IMR-90 (cell line): ENCODE measurements around the gene COQ4. TPM values are rescaled to one million over a fixed set of nuclear protein-coding genes. Genes with fewer than 3 reads are reported as not detected.

Experiments
- ATAC-seq: fragments of 200-7000 bp; cut with Tn5 transposase; 2 replicates; pipeline ENCODE4 v1.9.1; 2020; ENCODE audit warnings: low read depth, mild to moderate bottlenecking, moderate library complexity
- BruUV-seq: library from RNA; stranded (reverse); fragments of 400-500 nt; replicated peaks from 2 replicates; lab custom pipeline; 2021; lab: Mats Ljungman, UMichigan
- CTCF ChIA-PET: fragments of 300-600 bp; formaldehyde crosslinking; extraction: SDS; loops from one replicate; lab custom pipeline; 2021; ENCODE audit warnings: antibody characterized with exemption; lab: Yijun Ruan, JAX
- POLR2A ChIA-PET: fragments of 300-600 bp; sonication (Branson Sonifier 250); formaldehyde crosslinking; loops from one replicate; lab custom pipeline; 2022; ENCODE audit warnings: antibody characterized with exemption; ENCODE audit not compliant: unreplicated experiment; lab: Charles Lee
- DNase-seq: peaks from one replicate; pipeline ENCODE4 v3.0.0; 2013
- H2AFZ ChIP-seq: replicated peaks from 2 replicates; pipeline ENCODE3; 2013; ENCODE audit warnings: low read length, mild to moderate bottlenecking; ENCODE audit not compliant: poor library complexity
- H2AK5ac ChIP-seq: 2 replicates; pipeline ENCODE4 v1.6.1; 2013; ENCODE audit warnings: low read depth, low read length, inconsistent platforms
- H2AK9ac ChIP-seq: replicated peaks from 2 replicates; pipeline ENCODE3; 2013; ENCODE audit warnings: mild to moderate bottlenecking, low read depth, low read length, moderate library complexity; ENCODE audit not compliant: poor library complexity
- H2BK120ac ChIP-seq: 2 replicates; pipeline ENCODE4 v1.6.1; 2013; ENCODE audit warnings: low read depth, low read length, inconsistent platforms
- H2BK15ac ChIP-seq: 3 replicates; pipeline ENCODE4 v1.6.1; 2013; ENCODE audit warnings: low read depth, low read length, inconsistent platforms
- H2BK20ac ChIP-seq: 2 replicates; pipeline ENCODE4 v1.6.1; 2013; ENCODE audit warnings: low read depth, mild to moderate bottlenecking, inconsistent platforms, low read length, moderate library complexity
- H2BK5ac ChIP-seq: 2 replicates; pipeline ENCODE4 v1.6.1; 2013; ENCODE audit warnings: mild to moderate bottlenecking, low read depth, low read length, inconsistent platforms; ENCODE audit not compliant: poor library complexity, severe bottlenecking
- H3K14ac ChIP-seq: replicated peaks from 2 replicates; pipeline ENCODE4 v1.6.1; 2013; ENCODE audit warnings: low read depth, low read length, inconsistent platforms
- H3K18ac ChIP-seq: 2 replicates; pipeline ENCODE4 v1.6.1; 2013; ENCODE audit warnings: low read depth, low read length, control low read depth
- H3K23ac ChIP-seq: 2 replicates; pipeline ENCODE4 v1.6.1; 2013; ENCODE audit warnings: low read depth, low read length, inconsistent platforms
- H3K27ac ChIP-seq: 2 replicates; pipeline ENCODE4 v1.5.1; 2013; ENCODE audit warnings: mild to moderate bottlenecking, control low read depth, low read length; ENCODE audit not compliant: insufficient read depth
- H3K27me3 ChIP-seq: 2 replicates; pipeline ENCODE4 v1.6.1; 2013; ENCODE audit warnings: low read length; ENCODE audit not compliant: control insufficient read depth, insufficient read depth
- H3K36me3 ChIP-seq: 2 replicates; pipeline ENCODE4 v1.6.1; 2013; ENCODE audit warnings: low read length, mixed read lengths; ENCODE audit not compliant: control insufficient read depth, insufficient read depth
- H3K4ac ChIP-seq: 2 replicates; pipeline ENCODE4 v1.6.1; 2013; ENCODE audit warnings: low read depth, low read length, inconsistent platforms
- H3K4me1 ChIP-seq: 2 replicates; pipeline ENCODE4 v1.6.1; 2013; ENCODE audit warnings: low read length, mixed read lengths; ENCODE audit not compliant: control insufficient read depth, insufficient read depth
- H3K4me2 ChIP-seq: 2 replicates; pipeline ENCODE4 v1.6.1; 2013; ENCODE audit warnings: low read depth, mild to moderate bottlenecking, control low read depth, low read length, moderate library complexity
- H3K4me3 ChIP-seq: 2 replicates; pipeline ENCODE4 v1.5.1; 2013; ENCODE audit warnings: low read depth, mild to moderate bottlenecking, control low read depth, low read length, moderate library complexity; ENCODE audit not compliant: insufficient read depth
- H3K56ac ChIP-seq: 2 replicates; pipeline ENCODE4 v1.6.1; 2013; ENCODE audit warnings: low read length, inconsistent platforms; ENCODE audit not compliant: insufficient read depth; ENCODE audit errors: extremely low read depth
- H3K79me1 ChIP-seq, 2 experiments: 2 replicates each; pipeline ENCODE4 v1.6.1; 2013; ENCODE audit warnings: low read length in 2 of 2, inconsistent platforms in 1 of 2, low read depth in 1 of 2
- H3K9ac ChIP-seq: 2 replicates; pipeline ENCODE4 v1.6.1; 2013; ENCODE audit warnings: low read depth, low read length, control low read depth
- H3K9me1 ChIP-seq: 2 replicates; pipeline ENCODE4 v1.6.1; 2013; ENCODE audit warnings: low read length, inconsistent platforms; ENCODE audit not compliant: insufficient read depth
- H3K9me3 ChIP-seq: 2 replicates; pipeline ENCODE4 v1.6.1; 2013; ENCODE audit warnings: low read length; ENCODE audit not compliant: control insufficient read depth, insufficient read depth
- H4K20me1 ChIP-seq: 2 replicates; pipeline ENCODE4 v1.6.1; 2013; ENCODE audit warnings: low read length, inconsistent platforms; ENCODE audit not compliant: insufficient read depth
- H4K5ac ChIP-seq: 2 replicates; pipeline ENCODE4 v1.6.1; 2013; ENCODE audit warnings: mild to moderate bottlenecking, low read depth, low read length, control low read depth
- H4K8ac ChIP-seq, 2 experiments: 2 replicates each; pipeline ENCODE4 v1.6.1; 2013; ENCODE audit warnings: low read depth in 2 of 2, low read length in 2 of 2, control low read depth in 1 of 2, inconsistent platforms in 1 of 2
- H4K91ac ChIP-seq: 2 replicates; pipeline ENCODE4 v1.6.1; 2013; ENCODE audit warnings: low read depth, low read length, inconsistent platforms; ENCODE audit not compliant: insufficient read depth
- BHLHE40 ChIP-seq: fragments of 150-350 bp; IDR thresholded peaks from 2 replicates; pipeline ENCODE4 v1.6.1; 2016; ENCODE audit warnings: mild to moderate bottlenecking, low read depth, low read length
- CEBPB ChIP-seq: IDR thresholded peaks from 2 replicates; pipeline ENCODE4 v1.6.1; 2012; ENCODE audit warnings: low read depth, low read length, improper control_type of control experiment
- CHD1 ChIP-seq: IDR thresholded peaks from 2 replicates; pipeline ENCODE4 v1.6.1; 2012; ENCODE audit warnings: low read depth, low read length, improper control_type of control experiment
- CTCF ChIP-seq: conservative IDR thresholded peaks from 2 replicates; pipeline ENCODE4 v1.5.1; 2012; ENCODE audit warnings: mild to moderate bottlenecking, low read depth, low read length, improper control_type of control experiment
- ELK1 ChIP-seq: fragments of 150-350 bp; IDR thresholded peaks from 2 replicates; pipeline ENCODE4 v1.6.1; 2016; ENCODE audit warnings: low read depth, mild to moderate bottlenecking, low read length, moderate library complexity, borderline replicate concordance
- FOS ChIP-seq: fragments of 150-350 bp; IDR thresholded peaks from 2 replicates; pipeline ENCODE4 v1.6.1; 2016; ENCODE audit warnings: low read depth, low read length
- MAFK ChIP-seq: IDR thresholded peaks from 2 replicates; pipeline ENCODE4 v1.6.1; 2012; ENCODE audit warnings: low read depth, low read length, improper control_type of control experiment
- MAZ ChIP-seq: IDR thresholded peaks from 2 replicates; pipeline ENCODE4 v1.6.1; 2012; ENCODE audit warnings: low read depth, mild to moderate bottlenecking, low read length, improper control_type of control experiment, moderate library complexity, borderline replicate concordance
- MXI1 ChIP-seq: IDR thresholded peaks from 2 replicates; pipeline ENCODE4 v1.6.1; 2012; ENCODE audit warnings: low read depth, mild to moderate bottlenecking, low read length, moderate library complexity, borderline replicate concordance
- NFE2L2 ChIP-seq: fragments of 150-350 bp; IDR thresholded peaks from 2 replicates; pipeline ENCODE4 v1.6.1; 2016; ENCODE audit warnings: low read depth, mild to moderate bottlenecking, low read length
- RAD21 ChIP-seq: IDR thresholded peaks from 2 replicates; pipeline ENCODE4 v1.6.1; 2012; ENCODE audit warnings: low read length, improper control_type of control experiment
- RCOR1 ChIP-seq: IDR thresholded peaks from 2 replicates; pipeline ENCODE4 v1.6.1; 2012; ENCODE audit warnings: mild to moderate bottlenecking, low read length, improper control_type of control experiment; ENCODE audit not compliant: insufficient replicate concordance
- RFX5 ChIP-seq: IDR thresholded peaks from 2 replicates; pipeline ENCODE4 v1.8.0; 2012; ENCODE audit warnings: low read depth, mild to moderate bottlenecking, low read length, moderate library complexity
- WGBS, 2 experiments: methylation state at CpG; one replicate each; pipeline versions ENCODE4 v1.1.5 to v1.1.7; 2013; ENCODE audit warnings: missing lambda C conversion rate in 2 of 2; ENCODE audit not compliant: insufficient read length in 1 of 2; ENCODE audit errors: extremely low coverage in 2 of 2; 5-methylcytosine and 5-hydroxymethylcytosine counted together
- dilution Hi-C: fragments of 300-500 bp; cut with HindIII; formaldehyde crosslinking; loops from one replicate; pipeline ENCODE4 v1.14.3; 2018; ENCODE audit warnings: low sequenced_read_pairs; ENCODE audit not compliant: unreplicated experiment
- in situ Hi-C: fragments of 300-500 bp; cut with MboI; formaldehyde crosslinking; loops from 3 replicates; pipeline ENCODE4 v1.14.3; 2019; ENCODE audit warnings: low sequenced_read_pairs, inconsistent platforms, mixed read lengths
- intact Hi-C: fragments of 100-400 bp; cut with micrococcal nuclease; formaldehyde crosslinking; loops from 2 replicates; pipeline ENCODE4 v1.10.0; 2022
- polyA plus RNA-seq, 3 experiments: library from polyadenylated mRNA; depleted of rRNA; stranded (reverse); fragments of >200 nt; gene quantifications; 2 replicates each; pipeline ENCODE4 v1.2.3, GENCODE V29; 2012; ENCODE audit warnings: low replicate concordance in 1 of 3
- total RNA-seq: library from RNA; depleted of rRNA; stranded (reverse); fragments of >200 nt; gene quantifications from 2 replicates; pipeline ENCODE4 v1.2.3, GENCODE V29; 2012

Gene COQ4
- total and polyA plus RNA-seq, 2 of the 4 experiments (the other 2 are of a cell fraction), result 20.1 to 41.4 TPM

GRCh38 chr9:128335161-128335560 lies 12.5 kb downstream of the COQ4 start:
- DNase-seq, result no peak

More at GRCh38 chr9:128335161-128335560, 12.5 kb downstream of the COQ4 start:
- H3K4me2 ChIP-seq, result no peak overlapping the region
- H2BK5ac ChIP-seq, result no peak overlapping the region
- H3K14ac ChIP-seq, result no peak overlapping the region
- peaks cover 8% of the 10 kb centered on the region for H3K9me1 ChIP-seq
- in situ Hi-C loops (no loop called here), intact Hi-C loops (no loop called here), dilution Hi-C loops (no loop called here)
- H2BK120ac ChIP-seq, result no peak overlapping the region
- no peak overlapping the region for H2BK15ac ChIP-seq
- no peak overlapping the region for H3K56ac ChIP-seq
- CTCF ChIA-PET, result no interaction called here
- H3K79me1 ChIP-seq, result peaks cover 0 to 4% of the 10 kb centered on the region in 2 experiments; a peak in 1 of 4 replicates
- no peak overlapping the region for H4K8ac ChIP-seq
- TF ChIP-seq RFX5, result no peak
- TF ChIP-seq NFE2L2, result no peak
- no peak for TF ChIP-seq CEBPB
- no peak for TF ChIP-seq FOS
- TF ChIP-seq MXI1, result no peak
- TF ChIP-seq ELK1, result no peak
- TF ChIP-seq MAZ, result no peak
- no peak for TF ChIP-seq CHD1
- TF ChIP-seq RCOR1, result no peak
- no peak for TF ChIP-seq BHLHE40
- TF ChIP-seq MAFK, result no peak
- TF ChIP-seq RAD21, result no peak
- TF ChIP-seq CTCF, result no peak
- POLR2A ChIA-PET, result no interaction called here
- no peaks in the 10 kb centered on the region for H3K9me3 ChIP-seq
- no peaks in the 10 kb centered on the region for H3K27me3 ChIP-seq
- no peak overlapping the region for H3K27ac ChIP-seq
- H4K20me1 ChIP-seq, result no peaks in the 10 kb centered on the region
- H3K36me3 ChIP-seq, result peaks cover 20% of the 10 kb centered on the region
- H4K91ac ChIP-seq, result no peak overlapping the region
- no peak overlapping the region for H4K5ac ChIP-seq
- no peak overlapping the region for H3K23ac ChIP-seq
- H3K4ac ChIP-seq, result no peak overlapping the region
- no peak overlapping the region for H2AK5ac ChIP-seq
- H3K18ac ChIP-seq, result no peak overlapping the region
- H2AK9ac ChIP-seq, result no peak overlapping the region
- H2AFZ ChIP-seq, result no peak overlapping the region
- no TSS peak for BruUV-seq
- H3K4me3 ChIP-seq, result no peak overlapping the region
- H3K4me1 ChIP-seq, result peaks cover 3% of the 10 kb centered on the region; the same call in 1 of the 2 replicates
- ATAC-seq, result no peak
- H3K9ac ChIP-seq, result no peak overlapping the region
- H2BK20ac ChIP-seq, result no peak overlapping the region
- WGBS, 2 experiments, result 40% methylated on average over 1 of the region's 7 CpGs; no CpG with 5 or more reads in 1 of the 2 experiments
